Activated naive CD4-positive, alpha-beta T cell treated with anti-CD3 and anti-CD28 coated beads for 36 hours (primary cell): ENCODE measurements around the gene KCNQ1. TPM values are rescaled to one million over a fixed set of nuclear protein-coding genes. Genes with fewer than 3 reads are reported as not detected.

Experiments used
- CTCF ChIA-PET: fragments of 350-600 bp; sonication (Branson Sonifier 250); formaldehyde crosslinking; loops from one replicate; lab custom pipeline; 2021; ENCODE audit warnings: antibody characterized with exemption; lab: Charles Lee
- DNase-seq: peaks from one replicate; pipeline ENCODE4 v3.0.0-alpha.2; 2020
- H3K27ac Mint-ChIP-seq: one replicate; pipeline ENCODE4 v1.8.0; 2021; ENCODE audit warnings: mild to moderate bottlenecking, mixed read lengths
- H3K27me3 Mint-ChIP-seq: one replicate; pipeline ENCODE4 v1.8.0; 2021; ENCODE audit warnings: low read depth, mixed read lengths
- H3K36me3 Mint-ChIP-seq: one replicate; pipeline ENCODE4 v1.8.0; 2021; ENCODE audit warnings: low read depth, mixed read lengths
- H3K4me1 Mint-ChIP-seq: one replicate; pipeline ENCODE4 v1.8.0; 2021; ENCODE audit warnings: low read depth, mixed read lengths
- H3K4me3 Mint-ChIP-seq: one replicate; pipeline ENCODE4 v1.8.0; 2021; ENCODE audit warnings: mild to moderate bottlenecking, moderate library complexity, mixed read lengths
- H3K9me3 Mint-ChIP-seq: one replicate; pipeline ENCODE4 v1.8.0; 2021; ENCODE audit warnings: mixed read lengths
- intact Hi-C: fragments of 100-400 bp; cut with micrococcal nuclease; formaldehyde crosslinking; loops from one replicate; pipeline ENCODE4 v1.15.1; 2023
- total RNA-seq, 2 experiments: library from RNA; stranded (reverse); gene quantifications; one replicate each; pipeline ENCODE4 v1.2.3, GENCODE V29; 2021

Gene KCNQ1
- total RNA-seq, 2 experiments from 2014 or later, result 10.6 to 10.8 TPM

- no peak for DNase-seq
- intact Hi-C loops, result no loop called here
- CTCF ChIA-PET, result no interaction called here
- Mint-ChIP-seq H3K27ac (no peak overlapping the region), H3K27me3 (no peaks in the 10 kb centered on the region), H3K9me3 (no peaks in the 10 kb centered on the region), H3K4me3 (no peak overlapping the region), H3K36me3 (no peaks in the 10 kb centered on the region), H3K4me1 (peaks cover 1% of the 10 kb centered on the region)
Observed at GRCh38 chr11:2797121-2797711, 352.4 kb downstream of the KCNQ1 start.

- CTCF ChIA-PET, result no interaction called here
- Mint-ChIP-seq H3K9me3 (no peaks in the 10 kb centered on the region), H3K4me1 (no peaks in the 10 kb centered on the region), H3K27ac (no peak overlapping the region), H3K36me3 (no peaks in the 10 kb centered on the region), H3K27me3 (no peaks in the 10 kb centered on the region), H3K4me3 (no peak overlapping the region)
- peak; percentile 3 for DNase-seq
- intact Hi-C loops, result no loop called here
Observed at GRCh38 chr11:2797741-2798361, 353.0 kb downstream of the KCNQ1 start.

GRCh38 chr11:2798951-2799761 is 354.3 kb downstream of the KCNQ1 start:
- intact Hi-C loops, result no loop called here
- no peaks in the 10 kb centered on the region for H3K4me1 Mint-ChIP-seq
- CTCF ChIA-PET, result no interaction called here
- DNase-seq, result peak; percentile 3
- H3K4me3 Mint-ChIP-seq, result no peak overlapping the region
- no peaks in the 10 kb centered on the region for H3K27me3 Mint-ChIP-seq
- no peak overlapping the region for H3K27ac Mint-ChIP-seq
- H3K9me3 Mint-ChIP-seq, result no peaks in the 10 kb centered on the region
- H3K36me3 Mint-ChIP-seq, result no peaks in the 10 kb centered on the region

GRCh38 chr11:2799881-2800654 is 355.3 kb downstream of the KCNQ1 start:
- CTCF ChIA-PET, result no interaction called here
- no peak overlapping the region for H3K27ac Mint-ChIP-seq
- no peak overlapping the region for H3K4me3 Mint-ChIP-seq
- DNase-seq, result peak; percentile 0
- H3K4me1 Mint-ChIP-seq, result no peaks in the 10 kb centered on the region
- no peaks in the 10 kb centered on the region for H3K27me3 Mint-ChIP-seq
- H3K9me3 Mint-ChIP-seq, result no peaks in the 10 kb centered on the region
- intact Hi-C loops, result no loop called here
- no peaks in the 10 kb centered on the region for H3K36me3 Mint-ChIP-seq

GRCh38 chr11:2800655-2801531 is 356.1 kb downstream of the KCNQ1 start:
- DNase-seq, result peak; percentile 1
- Mint-ChIP-seq H3K4me1 (no peaks in the 10 kb centered on the region), H3K36me3 (no peaks in the 10 kb centered on the region), H3K9me3 (no peaks in the 10 kb centered on the region), H3K27me3 (no peaks in the 10 kb centered on the region), H3K27ac (no peak overlapping the region), H3K4me3 (no peak overlapping the region)
- intact Hi-C loops, result no loop called here
- CTCF ChIA-PET, result no interaction called here

GRCh38 chr11:2801711-2802388 is 357.0 kb downstream of the KCNQ1 start:
- intact Hi-C loops, result no loop called here
- no peaks in the 10 kb centered on the region for H3K27me3 Mint-ChIP-seq
- no peak overlapping the region for H3K4me3 Mint-ChIP-seq
- no peaks in the 10 kb centered on the region for H3K36me3 Mint-ChIP-seq
- no peaks in the 10 kb centered on the region for H3K4me1 Mint-ChIP-seq
- CTCF ChIA-PET, result no interaction called here
- peak; percentile 3 for DNase-seq
- no peaks in the 10 kb centered on the region for H3K9me3 Mint-ChIP-seq
- no peak overlapping the region for H3K27ac Mint-ChIP-seq

GRCh38 chr11:2802389-2803185 is 357.8 kb downstream of the KCNQ1 start:
- intact Hi-C loops, result no loop called here
- Mint-ChIP-seq H3K4me3 (no peak overlapping the region), H3K27me3 (no peaks in the 10 kb centered on the region), H3K36me3 (no peaks in the 10 kb centered on the region), H3K27ac (no peak overlapping the region), H3K4me1 (no peaks in the 10 kb centered on the region), H3K9me3 (no peaks in the 10 kb centered on the region)
- DNase-seq, result peak; percentile 2
- CTCF ChIA-PET, result no interaction called here

- intact Hi-C loops, result no loop called here
- Mint-ChIP-seq H3K9me3 (no peaks in the 10 kb centered on the region), H3K27me3 (no peaks in the 10 kb centered on the region), H3K27ac (no peak overlapping the region), H3K36me3 (no peaks in the 10 kb centered on the region), H3K4me1 (no peaks in the 10 kb centered on the region), H3K4me3 (no peak overlapping the region)
- DNase-seq, result peak; percentile 3
- CTCF ChIA-PET, result interaction anchor here (0.6 kb wide), 1 partner anchor 412 kb away, joined by 3 read pairs; no protein-coding TSS in a partner anchor
Observed at GRCh38 chr11:2803186-2804091, 358.6 kb downstream of the KCNQ1 start.

- Mint-ChIP-seq H3K36me3 (no peaks in the 10 kb centered on the region), H3K4me1 (no peaks in the 10 kb centered on the region), H3K27ac (no peak overlapping the region), H3K4me3 (no peak overlapping the region), H3K9me3 (no peaks in the 10 kb centered on the region), H3K27me3 (no peaks in the 10 kb centered on the region)
- DNase-seq, result no peak
- CTCF ChIA-PET, result no interaction called here
- intact Hi-C loops, result no loop called here
Observed at GRCh38 chr11:2804189-2804588, 359.4 kb downstream of the KCNQ1 start.

GRCh38 chr11:2804701-2805387 is 360.0 kb downstream of the KCNQ1 start:
- no peaks in the 10 kb centered on the region for H3K9me3 Mint-ChIP-seq
- H3K36me3 Mint-ChIP-seq, result no peaks in the 10 kb centered on the region
- CTCF ChIA-PET, result no interaction called here
- no peak overlapping the region for H3K4me3 Mint-ChIP-seq
- H3K4me1 Mint-ChIP-seq, result no peaks in the 10 kb centered on the region
- H3K27me3 Mint-ChIP-seq, result no peaks in the 10 kb centered on the region
- H3K27ac Mint-ChIP-seq, result no peak overlapping the region
- peak; percentile 0 for DNase-seq
- intact Hi-C loops, result no loop called here
